ENCODE measurements around the gene CHRM4.

Gene CHRM4

DNA sequence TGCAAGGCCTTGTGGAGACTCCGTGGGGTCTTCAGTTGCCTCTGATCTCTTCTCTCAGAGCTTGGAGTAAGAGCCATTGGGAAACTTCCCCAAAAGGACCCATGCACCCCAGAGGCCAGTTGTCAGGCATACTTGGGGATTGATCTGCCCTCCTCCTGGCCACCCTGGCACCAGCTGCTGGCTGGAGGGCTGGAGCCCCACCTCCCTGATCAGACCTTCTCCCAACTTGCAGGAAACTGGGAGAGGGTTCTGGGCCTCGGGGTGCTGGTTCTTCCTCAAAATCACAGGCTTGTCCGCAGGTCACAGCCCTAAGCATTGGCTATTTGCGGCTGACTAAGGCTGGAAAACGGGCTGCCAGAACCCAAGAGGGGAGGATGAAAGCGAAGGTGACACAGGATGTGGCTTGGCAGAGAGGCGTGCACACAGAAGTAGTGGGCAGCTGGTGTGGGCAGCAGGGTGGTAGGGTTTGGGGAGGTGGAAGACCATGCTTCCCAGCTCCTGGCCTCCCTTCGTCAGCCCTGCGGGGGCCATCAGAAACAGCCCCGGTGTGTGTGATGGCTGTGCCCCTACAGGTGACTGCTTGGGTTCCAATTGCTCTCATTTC is 45.6 kb downstream of the CHRM4 start:
- no peak overlapping the region for H3K27ac ChIP-seq (ENCODE audit: low read depth, low read length, severe bottlenecking)
- peaks cover 55% of the 10 kb centered on the region for H3K4me1 ChIP-seq (ENCODE audit: control insufficient read depth, insufficient read depth, low read length, poor library complexity, severe bottlenecking)
- H3K4me3 ChIP-seq (ENCODE audit: extremely low read depth, insufficient read depth, low read length, poor library complexity, severe bottlenecking) = peak overlapping the region; percentile 39
- 93 to 94% methylated on average over 10 of the region's 10 CpGs for WGBS, 2 experiments (ENCODE audit: insufficient coverage in 2 of 2)
- H3K9me3 ChIP-seq (ENCODE audit: control insufficient read depth, low read length) = no peaks in the 10 kb centered on the region
- peaks cover 11% of the 10 kb centered on the region for H3K36me3 ChIP-seq (ENCODE audit: control insufficient read depth, insufficient read depth, low read length)

GRCh38 chr11:46345131-46345597 is 46.4 kb downstream of the CHRM4 start:
- Histone ChIP-seq H3K36me3 (ENCODE audit: control insufficient read depth, insufficient read depth, low read length) (peaks cover 10% of the 10 kb centered on the region), H3K9me3 (ENCODE audit: control insufficient read depth, low read length) (no peaks in the 10 kb centered on the region), H3K4me3 (ENCODE audit: extremely low read depth, insufficient read depth, low read length, poor library complexity, severe bottlenecking) (peak overlapping the region; percentile 39), H3K27ac (ENCODE audit: low read depth, low read length, severe bottlenecking) (no peak overlapping the region), H3K4me1 (ENCODE audit: control insufficient read depth, insufficient read depth, low read length, poor library complexity, severe bottlenecking) (peaks cover 55% of the 10 kb centered on the region)
- 61 to 65% methylated on average over 11 to 12 of the region's 20 CpGs for WGBS, 2 experiments (ENCODE audit: insufficient coverage in 2 of 2)

DNA sequence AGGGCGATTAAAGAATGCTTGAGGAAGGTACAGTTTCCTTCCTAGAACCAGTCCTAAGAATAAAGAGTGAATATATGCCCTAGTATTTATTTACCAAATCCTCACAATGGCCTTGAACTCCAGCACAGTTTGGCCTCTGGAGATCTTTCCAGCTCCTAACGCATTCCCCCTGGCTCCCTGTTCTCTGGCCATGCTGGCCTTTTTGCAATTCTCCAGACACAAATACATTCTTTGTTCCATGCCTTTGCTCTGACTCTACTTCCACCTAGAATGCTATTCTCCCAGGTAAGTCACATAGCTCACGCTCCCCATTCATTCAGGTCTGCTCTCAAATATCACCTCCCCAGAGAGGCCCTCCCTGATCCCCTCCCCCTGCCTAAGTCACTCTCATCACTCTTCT is 48.1 kb downstream of the CHRM4 start:
- H3K36me3 ChIP-seq (ENCODE audit: control insufficient read depth, insufficient read depth, low read length) = no peaks in the 10 kb centered on the region
- no peaks in the 10 kb centered on the region for H3K9me3 ChIP-seq (ENCODE audit: control insufficient read depth, low read length)
- H3K27ac ChIP-seq (ENCODE audit: low read depth, low read length, severe bottlenecking) = no peak overlapping the region
- peaks cover 62% of the 10 kb centered on the region for H3K4me1 ChIP-seq (ENCODE audit: control insufficient read depth, insufficient read depth, low read length, poor library complexity, severe bottlenecking)
- WGBS, 2 experiments (ENCODE audit: insufficient coverage in 2 of 2) = 78 to 88% methylated on average over 2 of the region's 3 CpGs
- no peak overlapping the region for H3K4me3 ChIP-seq (ENCODE audit: extremely low read depth, insufficient read depth, low read length, poor library complexity, severe bottlenecking)

DNA sequence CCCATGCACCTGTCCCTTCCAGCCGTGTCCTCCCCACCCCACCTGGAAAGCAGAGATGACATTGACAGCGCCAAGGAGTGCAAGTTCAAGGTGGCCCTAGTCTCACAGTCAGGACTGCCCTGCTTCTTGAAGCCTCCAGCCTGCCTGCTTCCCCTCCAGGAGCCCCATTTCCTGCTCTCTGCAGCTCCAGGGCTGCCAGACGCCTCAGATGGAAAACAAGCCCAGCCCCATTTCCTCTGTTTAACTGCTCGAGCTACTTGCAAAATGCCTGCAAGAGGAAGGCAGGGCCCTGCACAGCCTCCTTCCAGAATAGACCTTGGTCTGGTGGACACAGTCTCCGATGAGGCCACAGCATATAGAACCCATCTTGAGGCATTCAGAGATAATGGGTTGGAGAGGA is 49.3 kb downstream of the CHRM4 start:
- no peak overlapping the region for H3K4me3 ChIP-seq (ENCODE audit: extremely low read depth, insufficient read depth, low read length, poor library complexity, severe bottlenecking)
- no peaks in the 10 kb centered on the region for H3K36me3 ChIP-seq (ENCODE audit: control insufficient read depth, insufficient read depth, low read length)
- H3K27ac ChIP-seq (ENCODE audit: low read depth, low read length, severe bottlenecking) = peak overlapping the region; percentile 24
- no peaks in the 10 kb centered on the region for H3K9me3 ChIP-seq (ENCODE audit: control insufficient read depth, low read length)
- peaks cover 72% of the 10 kb centered on the region for H3K4me1 ChIP-seq (ENCODE audit: control insufficient read depth, insufficient read depth, low read length, poor library complexity, severe bottlenecking)
- WGBS, 2 experiments (ENCODE audit: insufficient coverage in 2 of 2) = 45 to 56% methylated on average over 4 to 5 of the region's 5 CpGs

GRCh38 chr11:46341454-46341853 is 50.1 kb downstream of the CHRM4 start:
- Histone ChIP-seq H3K27ac (ENCODE audit: low read depth, low read length, severe bottlenecking) (no peak overlapping the region), H3K36me3 (ENCODE audit: control insufficient read depth, insufficient read depth, low read length) (no peaks in the 10 kb centered on the region), H3K4me1 (ENCODE audit: control insufficient read depth, insufficient read depth, low read length, poor library complexity, severe bottlenecking) (peaks cover 75% of the 10 kb centered on the region), H3K9me3 (ENCODE audit: control insufficient read depth, low read length) (no peaks in the 10 kb centered on the region), H3K4me3 (ENCODE audit: extremely low read depth, insufficient read depth, low read length, poor library complexity, severe bottlenecking) (no peak overlapping the region)
- 85 to 91% methylated on average over 2 of the region's 3 CpGs for WGBS, 2 experiments (ENCODE audit: insufficient coverage in 2 of 2)

GRCh38 chr11:46339816-46340215 is 51.8 kb downstream of the CHRM4 start:
- Histone ChIP-seq H3K4me1 (ENCODE audit: control insufficient read depth, insufficient read depth, low read length, poor library complexity, severe bottlenecking) (peaks cover 68% of the 10 kb centered on the region), H3K9me3 (ENCODE audit: control insufficient read depth, low read length) (no peaks in the 10 kb centered on the region), H3K36me3 (ENCODE audit: control insufficient read depth, insufficient read depth, low read length) (no peaks in the 10 kb centered on the region), H3K27ac (ENCODE audit: low read depth, low read length, severe bottlenecking) (peak overlapping the region; percentile 84), H3K4me3 (ENCODE audit: extremely low read depth, insufficient read depth, low read length, poor library complexity, severe bottlenecking) (no peak overlapping the region)
- 85 to 94% methylated on average over 2 of the region's 2 CpGs for WGBS, 2 experiments (ENCODE audit: insufficient coverage in 2 of 2)

- Histone ChIP-seq H3K27ac (ENCODE audit: low read depth, low read length, severe bottlenecking) (peak overlapping the region; percentile 84), H3K9me3 (ENCODE audit: control insufficient read depth, low read length) (no peaks in the 10 kb centered on the region)
- WGBS, 2 experiments (ENCODE audit: insufficient coverage in 2 of 2) = 12 to 13% methylated on average over 11 to 16 of the region's 16 CpGs
These were observed 52.4 kb downstream of the CHRM4 start for GRCh38 chr11:46338988-46339666.

GRCh38 chr11:46338636-46338987 is 53.0 kb downstream of the CHRM4 start:
- H3K4me1 ChIP-seq (ENCODE audit: control insufficient read depth, insufficient read depth, low read length, poor library complexity, severe bottlenecking) = peaks cover 61% of the 10 kb centered on the region
- H3K27ac ChIP-seq (ENCODE audit: low read depth, low read length, severe bottlenecking) = peak overlapping the region; percentile 84
- peak overlapping the region; percentile 9 for H3K4me3 ChIP-seq (ENCODE audit: extremely low read depth, insufficient read depth, low read length, poor library complexity, severe bottlenecking)
- H3K9me3 ChIP-seq (ENCODE audit: control insufficient read depth, low read length) = no peaks in the 10 kb centered on the region
- 43 to 48% methylated on average over 5 to 8 of the region's 9 CpGs for WGBS, 2 experiments (ENCODE audit: insufficient coverage in 2 of 2)
- no peaks in the 10 kb centered on the region for H3K36me3 ChIP-seq (ENCODE audit: control insufficient read depth, insufficient read depth, low read length)

More at GRCh38 chr11:46338988-46339666, 52.4 kb downstream of the CHRM4 start:
- Histone ChIP-seq H3K4me3 (ENCODE audit: extremely low read depth, insufficient read depth, low read length, poor library complexity, severe bottlenecking) (peak overlapping the region; percentile 9), H3K4me1 (ENCODE audit: control insufficient read depth, insufficient read depth, low read length, poor library complexity, severe bottlenecking) (peaks cover 65% of the 10 kb centered on the region), H3K36me3 (ENCODE audit: control insufficient read depth, insufficient read depth, low read length) (no peaks in the 10 kb centered on the region)

DNA sequence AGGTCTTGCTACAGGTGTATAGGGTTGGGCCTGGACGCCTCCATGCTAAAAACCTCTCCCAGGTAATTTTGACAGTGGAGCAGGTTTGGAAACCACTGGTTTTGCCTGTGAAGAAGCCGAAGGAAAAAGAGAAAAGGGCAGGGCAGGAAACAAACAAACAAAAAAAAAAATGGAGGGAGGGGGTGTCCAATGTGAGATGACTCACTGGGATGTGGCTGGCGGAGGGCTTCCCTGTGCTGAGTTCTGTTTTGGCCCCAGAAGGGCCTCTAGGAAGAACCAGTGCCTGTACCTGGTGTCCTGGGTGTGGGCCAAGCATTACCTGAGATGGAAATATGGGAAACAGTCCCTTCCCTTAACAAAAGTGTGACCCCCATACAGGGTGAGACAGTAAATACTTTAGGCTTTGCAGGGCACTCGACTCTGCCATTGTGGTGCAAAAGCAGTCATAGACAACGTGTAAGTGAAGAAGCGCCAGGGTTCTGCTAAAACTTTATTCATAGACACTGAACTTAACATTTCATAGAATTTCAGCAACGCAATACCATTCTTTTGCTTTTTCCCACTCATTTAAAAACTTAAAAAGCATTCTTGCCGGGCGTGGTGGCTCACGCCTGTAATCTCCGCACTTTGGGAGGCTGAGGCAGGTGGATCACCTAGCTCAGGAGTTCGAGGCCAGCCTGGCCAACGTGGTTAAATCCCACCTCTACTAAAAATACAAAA is 53.8 kb downstream of the CHRM4 start:
- Histone ChIP-seq H3K4me3 (ENCODE audit: extremely low read depth, insufficient read depth, low read length, poor library complexity, severe bottlenecking) (no peak overlapping the region), H3K27ac (ENCODE audit: low read depth, low read length, severe bottlenecking) (no peak overlapping the region), H3K4me1 (ENCODE audit: control insufficient read depth, insufficient read depth, low read length, poor library complexity, severe bottlenecking) (peaks cover 56% of the 10 kb centered on the region), H3K9me3 (ENCODE audit: control insufficient read depth, low read length) (no peaks in the 10 kb centered on the region), H3K36me3 (ENCODE audit: control insufficient read depth, insufficient read depth, low read length) (no peaks in the 10 kb centered on the region)
- WGBS, 2 experiments (ENCODE audit: insufficient coverage in 2 of 2) = 83 to 88% methylated on average over 12 to 13 of the region's 13 CpGs

DNA sequence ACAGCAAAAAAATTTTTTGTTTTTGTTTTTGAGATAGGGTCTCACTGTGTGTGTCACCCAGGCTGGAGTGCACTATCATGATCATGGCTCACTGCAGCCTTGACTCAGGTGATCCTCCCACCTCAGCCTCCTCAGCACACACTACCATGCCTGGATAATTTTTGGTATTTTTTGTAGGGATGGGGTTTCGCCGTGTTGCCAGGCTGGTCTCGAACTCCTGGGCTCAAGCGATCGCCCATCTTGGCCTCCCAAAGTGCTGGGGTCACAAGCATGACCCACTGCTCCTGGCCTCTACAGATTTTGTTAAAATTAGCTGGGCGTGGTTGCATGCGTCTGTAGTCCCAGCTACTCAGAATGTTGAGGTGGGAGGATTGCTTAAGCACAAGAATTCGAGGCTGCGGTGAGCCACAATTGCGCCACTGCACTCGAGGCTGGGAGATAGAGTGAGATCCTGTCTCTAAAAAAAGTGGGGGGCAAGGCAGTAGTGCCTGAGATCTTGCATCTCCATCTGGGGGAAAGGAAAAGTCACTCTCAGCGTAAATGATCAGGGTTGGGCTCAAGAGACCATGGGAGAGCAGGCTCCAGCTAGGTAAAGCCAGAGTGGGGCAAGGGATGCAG is 54.9 kb downstream of the CHRM4 start:
- no peak overlapping the region for H3K4me3 ChIP-seq (ENCODE audit: extremely low read depth, insufficient read depth, low read length, poor library complexity, severe bottlenecking)

More for the DNA sequence above, 54.9 kb downstream of the CHRM4 start:
- H3K36me3 ChIP-seq (ENCODE audit: control insufficient read depth, insufficient read depth, low read length) = no peaks in the 10 kb centered on the region
- H3K27ac ChIP-seq (ENCODE audit: low read depth, low read length, severe bottlenecking) = no peak overlapping the region
- WGBS, 2 experiments (ENCODE audit: insufficient coverage in 2 of 2) = 90 to 96% methylated on average over 11 to 12 of the region's 12 CpGs
- peaks cover 45% of the 10 kb centered on the region for H3K4me1 ChIP-seq (ENCODE audit: control insufficient read depth, insufficient read depth, low read length, poor library complexity, severe bottlenecking)
- H3K9me3 ChIP-seq (ENCODE audit: control insufficient read depth, low read length) = no peaks in the 10 kb centered on the region

Measured in mesodermal cell (in vitro differentiated cells).